Effector CD8-positive, alpha-beta T cell (primary cell): ENCODE results near the gene IPO13.

Experiments
- DNase-seq: peaks from one replicate; lab custom pipeline; 2025; lab: John Stamatoyannopoulos, UW
- total RNA-seq, 4 experiments: gene quantifications; one replicate each; lab custom pipeline; 2026; lab: John Stamatoyannopoulos, UW

The IPO13 gene
- total RNA-seq = 41.4 to 49.6 (median 43.9) reads per million in 4 experiments

- peak; percentile 86 for DNase-seq
Measured at GRCh38 chr1:43946236-43947060, at the start of gene IPO13. Gene IPO13, plus strand, starts transcription at chr1:43946950. Its CDS starts 651 bp downstream, at chr1:43947601.

- no peak for DNase-seq
Measured at GRCh38 chr1:43898981-43899380, 47.8 kb upstream of the IPO13 start.

GRCh38 chr1:43900386-43900785 lies 46.4 kb upstream of the IPO13 start:
- DNase-seq = no peak

GRCh38 chr1:43901196-43901961 lies 45.4 kb upstream of the IPO13 start:
- DNase-seq = no peak

GRCh38 chr1:43902058-43902831 lies 44.5 kb upstream of the IPO13 start:
- no peak for DNase-seq

GRCh38 chr1:43904660-43905551 lies 41.8 kb upstream of the IPO13 start:
- no peak for DNase-seq

- DNase-seq = no peak
Measured at GRCh38 chr1:43908226-43908625, 38.5 kb upstream of the IPO13 start.

GRCh38 chr1:43908858-43909257 lies 37.9 kb upstream of the IPO13 start:
- no peak for DNase-seq

- no peak for DNase-seq
Measured at GRCh38 chr1:43910343-43910742, 36.4 kb upstream of the IPO13 start.

GRCh38 chr1:43912607-43913006 lies 34.1 kb upstream of the IPO13 start:
- no peak for DNase-seq

- no peak for DNase-seq
Measured at GRCh38 chr1:43913051-43913501, 33.7 kb upstream of the IPO13 start.

GRCh38 chr1:43913666-43914360 lies 32.9 kb upstream of the IPO13 start:
- no peak for DNase-seq

- no peak for DNase-seq
Measured at GRCh38 chr1:43914576-43915525, 31.9 kb upstream of the IPO13 start.

GRCh38 chr1:43919906-43920305 lies 26.8 kb upstream of the IPO13 start:
- DNase-seq = no peak

GRCh38 chr1:43921022-43921421 lies 25.7 kb upstream of the IPO13 start:
- no peak for DNase-seq

- DNase-seq = no peak
Measured at GRCh38 chr1:43924516-43924915, 22.2 kb upstream of the IPO13 start.

GRCh38 chr1:43925846-43926245 lies 20.9 kb upstream of the IPO13 start:
- no peak for DNase-seq

GRCh38 chr1:43930168-43930948 lies 16.4 kb upstream of the IPO13 start:
- DNase-seq = no peak

GRCh38 chr1:43930949-43931275 lies 15.8 kb upstream of the IPO13 start:
- DNase-seq = no peak
